AG04449 (cell line): ENCODE data around the gene GRPEL2.

ENCODE experiments used
- CTCF ChIA-PET: fragments of 350-600 bp; formaldehyde crosslinking; extraction: SDS; loops from one replicate; lab custom pipeline; 2021; ENCODE audit warnings: antibody characterized with exemption; lab: Yijun Ruan, JAX
- POLR2A ChIA-PET: fragments of 400-600, 350-600 bp; formaldehyde crosslinking; extraction: SDS; loops from one replicate; lab custom pipeline; 2020; ENCODE audit warnings: antibody characterized with exemption, inconsistent platforms; lab: Yijun Ruan, JAX
- DNase-seq: peaks from one replicate; pipeline ENCODE4 v3.0.0-alpha.2; 2010; ENCODE audit warnings: low read depth, low spot score
- H3K4me3 ChIP-seq: 2 replicates; pipeline ENCODE4 v1.5.1; 2011; ENCODE audit warnings: low read depth, mild to moderate bottlenecking, control low read depth, low read length
- TF ChIP-seq, protein P1 (sequence below): IDR thresholded peaks from one replicate; pipeline ENCODE4 v1.5.1; 2011; ENCODE audit warnings: mild to moderate bottlenecking, moderate library complexity, low read length, control low read depth, inconsistent platforms; ENCODE audit not compliant: insufficient read depth; ENCODE audit errors: missing control alignments

The GRPEL2 gene

DNA sequence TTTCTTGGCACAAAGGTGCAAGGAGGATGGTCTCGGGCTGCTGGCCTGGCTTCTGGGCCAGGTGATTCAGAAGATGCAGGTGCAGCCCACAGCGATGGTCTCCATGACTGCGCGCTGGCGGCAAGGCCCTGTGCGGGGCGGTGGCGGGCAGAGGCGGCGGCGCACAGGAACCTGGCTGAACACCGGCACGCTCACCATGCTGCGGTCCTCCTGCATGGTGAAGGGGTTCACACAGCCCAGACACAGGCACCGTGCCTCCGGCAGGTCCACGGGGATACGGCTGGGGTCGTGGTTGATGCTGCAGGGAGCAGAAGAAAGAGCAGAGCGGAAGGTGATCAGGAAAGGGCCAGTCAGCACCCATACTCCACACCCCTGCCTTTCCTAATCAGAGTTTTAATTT lies 29.0 kb downstream of the GRPEL2 start:
- DNase-seq, result no peak
- H3K4me3 ChIP-seq, result no peak overlapping the region
- TF ChIP-seq, protein P1, sequence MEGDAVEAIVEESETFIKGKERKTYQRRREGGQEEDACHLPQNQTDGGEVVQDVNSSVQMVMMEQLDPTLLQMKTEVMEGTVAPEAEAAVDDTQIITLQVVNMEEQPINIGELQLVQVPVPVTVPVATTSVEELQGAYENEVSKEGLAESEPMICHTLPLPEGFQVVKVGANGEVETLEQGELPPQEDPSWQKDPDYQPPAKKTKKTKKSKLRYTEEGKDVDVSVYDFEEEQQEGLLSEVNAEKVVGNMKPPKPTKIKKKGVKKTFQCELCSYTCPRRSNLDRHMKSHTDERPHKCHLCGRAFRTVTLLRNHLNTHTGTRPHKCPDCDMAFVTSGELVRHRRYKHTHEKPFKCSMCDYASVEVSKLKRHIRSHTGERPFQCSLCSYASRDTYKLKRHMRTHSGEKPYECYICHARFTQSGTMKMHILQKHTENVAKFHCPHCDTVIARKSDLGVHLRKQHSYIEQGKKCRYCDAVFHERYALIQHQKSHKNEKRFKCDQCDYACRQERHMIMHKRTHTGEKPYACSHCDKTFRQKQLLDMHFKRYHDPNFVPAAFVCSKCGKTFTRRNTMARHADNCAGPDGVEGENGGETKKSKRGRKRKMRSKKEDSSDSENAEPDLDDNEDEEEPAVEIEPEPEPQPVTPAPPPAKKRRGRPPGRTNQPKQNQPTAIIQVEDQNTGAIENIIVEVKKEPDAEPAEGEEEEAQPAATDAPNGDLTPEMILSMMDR, result no peak
- CTCF ChIA-PET, result interaction anchor here (1.0 to 19.5 kb wide), 7 partner anchors 11 to 191 kb away, joined by 3 to 519 read pairs (median 308); partner anchors contain the start of genes GRPEL2, IL17B and PCYOX1L
- POLR2A ChIA-PET, result interaction anchor here (0.5 kb wide), 1 partner anchor 58 kb away, joined by 3 read pairs; no protein-coding TSS in a partner anchor

DNA sequence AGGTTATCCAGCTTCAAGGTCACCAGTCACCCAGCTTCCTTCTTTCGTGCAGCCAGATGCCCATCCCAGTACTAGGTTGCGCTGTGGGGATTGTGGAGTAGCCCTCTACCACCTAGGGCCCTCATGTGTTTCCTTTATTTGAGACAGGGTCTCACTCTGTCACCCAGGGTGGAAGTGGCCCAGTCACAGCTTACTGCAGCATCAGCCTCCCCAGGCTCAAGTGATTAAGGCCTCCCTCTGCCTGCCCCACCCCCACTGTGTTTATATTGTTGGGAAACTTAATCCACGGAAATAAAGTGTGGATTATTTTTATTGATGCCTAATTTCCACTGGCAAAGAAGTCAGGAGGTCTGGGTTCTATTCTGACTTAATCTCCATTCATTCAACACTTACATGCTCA lies 29.5 kb downstream of the GRPEL2 start:
- POLR2A ChIA-PET, result interaction anchor here (0.5 kb wide), 1 partner anchor 57 kb away, joined by 3 read pairs; no protein-coding TSS in a partner anchor
- TF ChIP-seq, protein P1, result no peak
- CTCF ChIA-PET, result interaction anchor here (1.1 to 21.8 kb wide), 7 partner anchors 6 to 190 kb away, joined by 3 to 519 read pairs (median 329); partner anchors contain the start of gene IL17B
- DNase-seq, result no peak
- no peak overlapping the region for H3K4me3 ChIP-seq

DNA sequence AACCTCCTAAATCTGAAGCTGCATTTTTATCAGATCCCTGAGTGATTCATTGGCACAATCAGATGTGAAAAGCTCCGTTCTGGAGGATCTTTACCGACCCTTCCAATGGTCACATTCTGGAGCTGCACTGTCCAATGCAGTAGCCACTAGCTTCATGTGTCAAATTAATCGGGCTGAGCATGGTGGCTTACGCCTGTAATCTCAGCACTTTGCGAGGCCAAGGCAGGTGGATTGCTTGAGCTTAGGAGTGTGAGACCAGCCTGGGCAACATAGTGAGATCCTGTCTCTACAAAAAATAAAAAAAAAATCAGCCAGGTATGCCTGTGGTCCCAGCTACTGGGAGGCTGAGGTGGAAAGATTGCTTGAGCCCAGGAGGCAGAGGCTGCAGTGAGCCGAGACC lies 30.1 kb downstream of the GRPEL2 start:
- no peak overlapping the region for H3K4me3 ChIP-seq
- POLR2A ChIA-PET, result interaction anchor here (1.2 kb wide), 1 partner anchor 59 kb away, joined by 3 read pairs; no protein-coding TSS in a partner anchor
- TF ChIP-seq, protein P1, result no peak
- no peak for DNase-seq
- CTCF ChIA-PET, result interaction anchor here (0.7 to 21.8 kb wide), 8 partner anchors 7 to 190 kb away, joined by 3 to 519 read pairs (median 12); partner anchors contain the start of genes IL17B and PCYOX1L

DNA sequence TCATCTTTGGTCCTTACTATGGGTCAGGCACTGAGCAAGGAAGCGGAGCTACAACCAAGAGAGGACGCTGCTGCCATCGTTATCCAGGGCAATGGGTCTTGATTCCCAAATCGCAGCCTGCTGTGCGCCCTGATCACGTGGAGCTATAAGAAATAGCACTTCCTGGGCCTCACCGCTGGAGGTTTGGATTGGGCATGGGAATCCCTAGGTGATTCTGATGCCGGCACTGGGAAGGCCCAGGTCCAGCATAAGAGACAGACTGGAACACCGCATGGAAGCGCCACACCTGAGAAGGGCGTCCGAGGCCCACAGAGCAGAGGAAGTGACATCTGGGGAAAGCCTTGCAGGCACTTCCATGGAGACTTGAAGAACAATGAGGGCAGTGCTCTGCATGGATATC lies 30.8 kb downstream of the GRPEL2 start:
- H3K4me3 ChIP-seq, result no peak overlapping the region
- TF ChIP-seq, protein P1, result no peak
- ChIA-PET CTCF (interaction anchor here (0.7 to 21.8 kb wide), 7 partner anchors 7 to 186 kb away, joined by 3 to 519 read pairs (median 19); partner anchors contain the start of genes IL17B and PCYOX1L), POLR2A (interaction anchor here (1.2 kb wide), 1 partner anchor 58 kb away, joined by 3 read pairs; no protein-coding TSS in a partner anchor)
- DNase-seq, result no peak

DNA sequence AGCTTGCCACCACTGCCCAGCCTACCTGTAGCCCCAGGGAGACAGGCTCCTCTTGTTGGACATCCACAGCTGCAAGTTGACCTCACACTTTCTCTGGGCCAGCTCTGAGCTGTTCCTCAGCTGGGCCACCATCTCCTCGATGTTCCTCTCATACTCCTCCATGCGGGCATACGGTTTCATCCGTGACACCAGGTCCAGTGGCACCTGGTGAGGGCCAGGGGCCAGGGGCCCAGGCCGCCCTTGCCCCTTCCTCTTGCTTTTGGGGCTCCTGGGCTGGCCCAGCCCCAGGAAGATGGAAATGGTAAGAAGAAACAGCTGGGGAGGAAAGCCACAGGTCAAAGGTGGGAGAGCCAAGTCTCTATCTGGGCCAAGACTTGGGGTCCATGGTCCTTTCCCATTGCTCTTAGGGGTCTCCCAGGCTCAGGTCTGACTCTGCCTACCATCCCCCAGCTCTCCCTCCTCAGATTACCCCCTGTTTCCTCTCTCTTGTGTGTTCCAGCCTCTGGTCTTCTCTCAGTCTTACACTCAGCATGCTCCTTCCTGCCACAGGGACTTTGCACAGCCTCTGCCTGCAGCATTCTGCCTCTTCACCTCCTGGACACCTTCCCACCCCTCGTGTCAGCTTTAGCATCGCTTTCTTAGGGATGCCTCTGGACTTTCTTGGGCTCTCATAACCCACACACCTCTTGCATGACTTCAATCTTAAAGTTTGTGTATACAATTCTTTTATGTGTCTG lies 31.6 kb downstream of the GRPEL2 start:
- CTCF ChIA-PET, result interaction anchor here (0.9 to 21.8 kb wide), 7 partner anchors 8 to 188 kb away, joined by 3 to 519 read pairs (median 19); partner anchors contain the start of gene IL17B
- POLR2A ChIA-PET, result interaction anchor here (0.6 to 1.2 kb wide), 3 partner anchors 30 to 57 kb away, joined by 3 to 4 read pairs (median 3); no protein-coding TSS in a partner anchor
- DNase-seq, result no peak
- TF ChIP-seq, protein P1, result no peak
- H3K4me3 ChIP-seq, result no peak overlapping the region
